Measurements from ENCODE around the gene MBD6. TPM values are rescaled to one million over a fixed set of nuclear protein-coding genes. Genes with fewer than 3 reads are reported as not detected.
"Not testable (repeated sequence)": the region's sequence is repeated elsewhere in the genome, so short reads cannot be mapped to it uniquely, and the experiment has no call there.

Gene MBD6
- polyA plus RNA-seq, 1 donor (not counting 4 experiments of a cell fraction or from before 2014, with no cell fraction given), result 1.8 TPM

DNA sequence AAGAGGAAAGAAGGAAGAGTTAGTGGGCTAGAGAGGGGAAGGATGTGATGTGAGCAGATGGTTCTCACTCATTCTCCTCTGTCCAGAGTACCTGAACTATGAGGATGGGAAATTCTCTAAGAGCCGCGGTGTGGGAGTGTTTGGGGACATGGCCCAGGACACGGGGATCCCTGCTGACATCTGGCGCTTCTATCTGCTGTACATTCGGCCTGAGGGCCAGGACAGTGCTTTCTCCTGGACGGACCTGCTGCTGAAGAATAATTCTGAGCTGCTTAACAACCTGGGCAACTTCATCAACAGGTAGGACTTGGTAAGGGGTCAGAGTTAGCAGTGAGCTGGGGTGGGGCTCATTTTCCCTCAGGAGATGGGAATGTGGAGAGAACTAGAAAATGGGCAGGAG lies 10.0 kb upstream of the MBD6 start:
- Histone ChIP-seq H3K4me2 (ENCODE audit: control insufficient read depth, extremely low read depth, insufficient read depth, low read depth, low read length) (no peak overlapping the region), H3K9me3 (ENCODE audit: control insufficient read depth, low read depth, low read length) (no peaks in the 10 kb centered on the region), H3K4me1 (ENCODE audit: control insufficient read depth, extremely low read depth, insufficient read depth, low read length) (peaks cover 10% of the 10 kb centered on the region), H3K27ac (ENCODE audit: control insufficient read depth, insufficient read depth, low read length) (no peak overlapping the region), H3K9me1 (ENCODE audit: control insufficient read depth, extremely low read depth, insufficient read depth, low read length) (no peaks in the 10 kb centered on the region), H3K79me2 (ENCODE audit: control insufficient read depth, insufficient read depth, low read length) (no peaks in the 10 kb centered on the region), H2AFZ (ENCODE audit: control insufficient read depth, low read length) (no peak overlapping the region), H4K20me1 (ENCODE audit: control insufficient read depth, extremely low read depth, insufficient read depth, low read length) (peaks cover 13% of the 10 kb centered on the region), H3K9ac (ENCODE audit: control insufficient read depth, extremely low read depth, insufficient read depth, low read length) (no peak overlapping the region), H3K36me3 (ENCODE audit: control insufficient read depth in 2 of 2, extremely low read depth in 1 of 2, insufficient read depth in 2 of 2, low read length in 2 of 2) (peaks cover 41 to 48% of the 10 kb centered on the region in 2 experiments), H3K27me3 (ENCODE audit: control insufficient read depth, extremely low read depth, insufficient read depth, low read length) (no peaks in the 10 kb centered on the region), H3K4me3 (ENCODE audit: control insufficient read depth in 2 of 3, extremely low read depth in 1 of 3, insufficient read depth in 2 of 3, low read depth in 1 of 3, low read length in 3 of 3) (no peak overlapping the region)
- dilution Hi-C loops (cut with MboI; ENCODE audit: extremely low pct_ligation_motif_present, low sequenced_read_pairs), result no loop called here
- no peak for FAIRE-seq
- TF ChIP-seq, protein P1, sequence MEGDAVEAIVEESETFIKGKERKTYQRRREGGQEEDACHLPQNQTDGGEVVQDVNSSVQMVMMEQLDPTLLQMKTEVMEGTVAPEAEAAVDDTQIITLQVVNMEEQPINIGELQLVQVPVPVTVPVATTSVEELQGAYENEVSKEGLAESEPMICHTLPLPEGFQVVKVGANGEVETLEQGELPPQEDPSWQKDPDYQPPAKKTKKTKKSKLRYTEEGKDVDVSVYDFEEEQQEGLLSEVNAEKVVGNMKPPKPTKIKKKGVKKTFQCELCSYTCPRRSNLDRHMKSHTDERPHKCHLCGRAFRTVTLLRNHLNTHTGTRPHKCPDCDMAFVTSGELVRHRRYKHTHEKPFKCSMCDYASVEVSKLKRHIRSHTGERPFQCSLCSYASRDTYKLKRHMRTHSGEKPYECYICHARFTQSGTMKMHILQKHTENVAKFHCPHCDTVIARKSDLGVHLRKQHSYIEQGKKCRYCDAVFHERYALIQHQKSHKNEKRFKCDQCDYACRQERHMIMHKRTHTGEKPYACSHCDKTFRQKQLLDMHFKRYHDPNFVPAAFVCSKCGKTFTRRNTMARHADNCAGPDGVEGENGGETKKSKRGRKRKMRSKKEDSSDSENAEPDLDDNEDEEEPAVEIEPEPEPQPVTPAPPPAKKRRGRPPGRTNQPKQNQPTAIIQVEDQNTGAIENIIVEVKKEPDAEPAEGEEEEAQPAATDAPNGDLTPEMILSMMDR (optimal IDR thresholded peaks at IDR 0.05 in 1 of 3, IDR thresholded peaks at IDR 0.05 in 1 of 3, conservative IDR thresholded peaks at IDR 0.05 in 1 of 3; ENCODE audit: extremely low read depth in 1 of 3, insufficient read depth in 2 of 3, low read length in 3 of 3), result no peak
- no peak for TF ChIP-seq EZH2 (IDR thresholded peaks at IDR 0.05; ENCODE audit: low read length)
- no peak for DNase-seq (ENCODE audit: low read depth, low spot score)

DNA sequence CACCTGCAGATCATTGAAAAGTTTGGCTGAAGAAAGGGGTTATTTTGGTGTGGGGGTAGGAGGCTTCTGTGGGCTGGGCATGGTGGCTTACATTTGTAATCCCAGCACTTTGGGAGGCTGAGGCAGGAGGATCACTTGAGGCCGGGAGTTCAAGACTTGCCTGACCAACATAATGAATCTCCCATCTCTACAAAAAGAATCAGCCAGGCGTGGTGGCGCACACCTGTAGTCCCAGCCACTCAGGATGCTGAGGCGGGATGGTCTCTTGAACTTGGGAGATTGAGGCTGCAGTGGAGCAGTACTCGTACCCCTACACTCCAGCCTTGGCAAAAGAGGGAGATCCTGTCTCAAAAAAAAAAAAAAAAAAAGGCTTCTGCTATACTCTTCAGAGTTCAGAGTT lies 9.4 kb upstream of the MBD6 start:
- dilution Hi-C loops (cut with MboI; ENCODE audit: extremely low pct_ligation_motif_present, low sequenced_read_pairs), result no loop called here
- TF ChIP-seq, protein P1 (optimal IDR thresholded peaks at IDR 0.05 in 1 of 3, IDR thresholded peaks at IDR 0.05 in 1 of 3, conservative IDR thresholded peaks at IDR 0.05 in 1 of 3; ENCODE audit: extremely low read depth in 1 of 3, insufficient read depth in 2 of 3, low read length in 3 of 3), result no peak
- no peak for TF ChIP-seq EZH2 (IDR thresholded peaks at IDR 0.05; ENCODE audit: low read length)
- Histone ChIP-seq H4K20me1 (ENCODE audit: control insufficient read depth, extremely low read depth, insufficient read depth, low read length) (peaks cover 13% of the 10 kb centered on the region), H3K36me3 (ENCODE audit: control insufficient read depth in 2 of 2, extremely low read depth in 1 of 2, insufficient read depth in 2 of 2, low read length in 2 of 2) (peaks cover 43 to 53% of the 10 kb centered on the region in 2 experiments), H3K27ac (ENCODE audit: control insufficient read depth, insufficient read depth, low read length) (no peak overlapping the region), H3K79me2 (ENCODE audit: control insufficient read depth, insufficient read depth, low read length) (peaks cover 3% of the 10 kb centered on the region), H3K9me3 (ENCODE audit: control insufficient read depth, low read depth, low read length) (no peaks in the 10 kb centered on the region), H3K9me1 (ENCODE audit: control insufficient read depth, extremely low read depth, insufficient read depth, low read length) (no peaks in the 10 kb centered on the region), H3K4me3 (ENCODE audit: control insufficient read depth in 2 of 3, extremely low read depth in 1 of 3, insufficient read depth in 2 of 3, low read depth in 1 of 3, low read length in 3 of 3) (no peak overlapping the region), H2AFZ (ENCODE audit: control insufficient read depth, low read length) (no peak overlapping the region), H3K4me2 (ENCODE audit: control insufficient read depth, extremely low read depth, insufficient read depth, low read depth, low read length) (no peak overlapping the region), H3K9ac (ENCODE audit: control insufficient read depth, extremely low read depth, insufficient read depth, low read length) (no peak overlapping the region), H3K27me3 (ENCODE audit: control insufficient read depth, extremely low read depth, insufficient read depth, low read length) (no peaks in the 10 kb centered on the region), H3K4me1 (ENCODE audit: control insufficient read depth, extremely low read depth, insufficient read depth, low read length) (peaks cover 12% of the 10 kb centered on the region)
- no peak for DNase-seq (ENCODE audit: low read depth, low spot score)
- FAIRE-seq, result no peak

DNA sequence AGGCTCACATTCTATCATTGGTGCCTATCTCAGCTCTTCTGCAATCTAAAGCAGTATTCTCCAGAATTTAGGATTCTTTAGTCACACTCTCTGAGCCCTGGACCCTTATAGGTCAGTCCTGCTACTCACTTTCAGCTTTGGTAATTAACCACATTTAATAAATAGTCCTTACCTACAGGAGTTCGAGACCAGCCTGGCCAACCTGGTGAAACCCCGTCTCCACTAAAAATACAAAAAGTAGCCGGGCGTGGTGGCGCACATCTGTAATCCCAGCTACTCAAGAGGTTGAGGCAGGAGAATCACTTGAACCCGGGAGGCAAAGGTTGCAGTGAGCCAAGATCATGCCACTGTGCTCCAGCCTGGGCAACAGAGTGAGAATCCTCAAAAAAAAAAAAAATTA lies 8.9 kb upstream of the MBD6 start:
- H3K9me3 ChIP-seq (ENCODE audit: control insufficient read depth, low read depth, low read length); H3K9ac ChIP-seq (ENCODE audit: control insufficient read depth, extremely low read depth, insufficient read depth, low read length); H2AFZ ChIP-seq (ENCODE audit: control insufficient read depth, low read length); H3K79me2 ChIP-seq (ENCODE audit: control insufficient read depth, insufficient read depth, low read length); H3K27me3 ChIP-seq (ENCODE audit: control insufficient read depth, extremely low read depth, insufficient read depth, low read length); FAIRE-seq; H3K27ac ChIP-seq (ENCODE audit: control insufficient read depth, insufficient read depth, low read length); H3K9me1 ChIP-seq (ENCODE audit: control insufficient read depth, extremely low read depth, insufficient read depth, low read length); H3K4me2 ChIP-seq (ENCODE audit: control insufficient read depth, extremely low read depth, insufficient read depth, low read depth, low read length); dilution Hi-C loops (cut with MboI; ENCODE audit: extremely low pct_ligation_motif_present, low sequenced_read_pairs); DNase-seq (ENCODE audit: low read depth, low spot score); H3K4me3 ChIP-seq (ENCODE audit: control insufficient read depth in 2 of 3, extremely low read depth in 1 of 3, insufficient read depth in 2 of 3, low read depth in 1 of 3, low read length in 3 of 3): not testable (repeated sequence)
- Histone ChIP-seq H3K4me1 (ENCODE audit: control insufficient read depth, extremely low read depth, insufficient read depth, low read length) (peaks cover 13% of the 10 kb centered on the region), H3K36me3 (ENCODE audit: control insufficient read depth in 2 of 2, extremely low read depth in 1 of 2, insufficient read depth in 2 of 2, low read length in 2 of 2) (peaks cover 43 to 55% of the 10 kb centered on the region in 2 experiments), H4K20me1 (ENCODE audit: control insufficient read depth, extremely low read depth, insufficient read depth, low read length) (peaks cover 13% of the 10 kb centered on the region)

DNA sequence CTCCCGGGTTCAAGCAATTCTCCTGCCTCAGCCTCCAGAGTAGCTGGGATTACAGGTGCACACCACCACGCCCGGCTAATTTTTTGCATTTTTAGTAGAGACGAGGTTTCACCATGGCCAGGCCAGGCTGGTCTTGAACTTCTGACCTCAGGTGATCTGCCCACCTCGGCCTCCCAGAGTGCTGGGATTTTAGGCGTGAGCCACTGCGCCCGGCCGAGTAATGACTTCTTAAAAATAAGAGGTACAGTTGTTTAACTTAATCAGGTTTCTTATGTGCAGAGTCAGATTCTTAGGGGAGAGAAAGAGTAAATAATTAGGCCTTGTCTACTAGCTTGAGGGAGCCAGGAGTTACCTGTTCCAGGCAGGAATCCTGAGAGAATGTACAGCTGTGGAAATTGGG lies 8.4 kb upstream of the MBD6 start:
- H3K27ac ChIP-seq (ENCODE audit: control insufficient read depth, insufficient read depth, low read length); dilution Hi-C loops (cut with MboI; ENCODE audit: extremely low pct_ligation_motif_present, low sequenced_read_pairs); H3K9me3 ChIP-seq (ENCODE audit: control insufficient read depth, low read depth, low read length); H2AFZ ChIP-seq (ENCODE audit: control insufficient read depth, low read length); DNase-seq (ENCODE audit: low read depth, low spot score); H3K4me3 ChIP-seq (ENCODE audit: control insufficient read depth in 2 of 3, extremely low read depth in 1 of 3, insufficient read depth in 2 of 3, low read depth in 1 of 3, low read length in 3 of 3); H3K4me2 ChIP-seq (ENCODE audit: control insufficient read depth, extremely low read depth, insufficient read depth, low read depth, low read length); FAIRE-seq; H3K9me1 ChIP-seq (ENCODE audit: control insufficient read depth, extremely low read depth, insufficient read depth, low read length); H3K9ac ChIP-seq (ENCODE audit: control insufficient read depth, extremely low read depth, insufficient read depth, low read length); H3K27me3 ChIP-seq (ENCODE audit: control insufficient read depth, extremely low read depth, insufficient read depth, low read length): not testable (repeated sequence)
- Histone ChIP-seq H3K79me2 (ENCODE audit: control insufficient read depth, insufficient read depth, low read length) (peaks cover 11% of the 10 kb centered on the region), H4K20me1 (ENCODE audit: control insufficient read depth, extremely low read depth, insufficient read depth, low read length) (peaks cover 18% of the 10 kb centered on the region), H3K4me1 (ENCODE audit: control insufficient read depth, extremely low read depth, insufficient read depth, low read length) (peaks cover 17% of the 10 kb centered on the region), H3K36me3 (ENCODE audit: control insufficient read depth in 2 of 2, extremely low read depth in 1 of 2, insufficient read depth in 2 of 2, low read length in 2 of 2) (peaks cover 43 to 60% of the 10 kb centered on the region in 2 experiments)

All from keratinocyte (primary cell).